ENCODE data around the gene HEYL. TPM values are rescaled to one million over a fixed set of nuclear protein-coding genes. Genes with fewer than 3 reads are reported as not detected.

Gene HEYL
- 2.3 to 3.3 TPM (median 3.0 TPM) in 5 replicates for total RNA-seq (2022; extraction: Qiagen RNA extraction; ENCODE audit: low read depth)

GRCh38 chr1:39639305-39640130, at the start of gene HEYL:
Gene HEYL, minus strand, starts transcription at chr1:39639643. Its CDS starts 18 bp downstream, at chr1:39639625.

GRCh38 chr1:39671793-39672550, 32.5 kb upstream of the HEYL start, which contains the start of gene NT5C1A:
Gene NT5C1A, minus strand, starts transcription at chr1:39672107. Its CDS starts 69 bp downstream, at chr1:39672038.

Other genes starting within 250 kb of the HEYL start
- gene BMP8A, start 148.0 kb downstream of the HEYL start, total RNA-seq (2022; extraction: Qiagen RNA extraction; ENCODE audit: low read depth), result 0.10 to 0.29 TPM (median 0.13 TPM) in 4 of 5 replicates, not detected in the other
- gene PABPC4, start 62.9 kb downstream of the HEYL start, total RNA-seq (2022; extraction: Qiagen RNA extraction; ENCODE audit: low read depth), result 119 to 169 TPM (median 129 TPM) in 5 replicates
- gene NT5C1A, start 32.5 kb upstream of the HEYL start, total RNA-seq (2022; extraction: Qiagen RNA extraction; ENCODE audit: low read depth), result not detected in 5 replicates
- gene HPCAL4, start 51.8 kb upstream of the HEYL start, total RNA-seq (2022; extraction: Qiagen RNA extraction; ENCODE audit: low read depth), result 0.24 to 0.41 TPM (median 0.29 TPM) in 5 replicates
- gene PPIE, start 99.2 kb upstream of the HEYL start, total RNA-seq (2022; extraction: Qiagen RNA extraction; ENCODE audit: low read depth), result 38.7 to 43.4 TPM (median 41.3 TPM) in 5 replicates
- 0.38 to 0.64 TPM (median 0.40 TPM) in 5 replicates for gene OXCT2, start 131.7 kb upstream of the HEYL start, total RNA-seq (2022; extraction: Qiagen RNA extraction; ENCODE audit: low read depth)
- gene BMP8B, start 149.2 kb upstream of the HEYL start, total RNA-seq (2022; extraction: Qiagen RNA extraction; ENCODE audit: low read depth), result 3.1 to 4.3 TPM (median 4.1 TPM) in 5 replicates
- 15.2 to 17.5 TPM (median 16.5 TPM) in 5 replicates for gene TRIT1, start 243.9 kb upstream of the HEYL start, total RNA-seq (2022; extraction: Qiagen RNA extraction; ENCODE audit: low read depth)

Measured in A549 treated with CpdA at 1 μM for 4 hours (cell line).